Measurements from ENCODE around the gene MYADM.
"Not testable (repeated sequence)": the region's sequence is repeated elsewhere in the genome, so short reads cannot be mapped to it uniquely, and the experiment has no call there.

Gene MYADM, protein sequence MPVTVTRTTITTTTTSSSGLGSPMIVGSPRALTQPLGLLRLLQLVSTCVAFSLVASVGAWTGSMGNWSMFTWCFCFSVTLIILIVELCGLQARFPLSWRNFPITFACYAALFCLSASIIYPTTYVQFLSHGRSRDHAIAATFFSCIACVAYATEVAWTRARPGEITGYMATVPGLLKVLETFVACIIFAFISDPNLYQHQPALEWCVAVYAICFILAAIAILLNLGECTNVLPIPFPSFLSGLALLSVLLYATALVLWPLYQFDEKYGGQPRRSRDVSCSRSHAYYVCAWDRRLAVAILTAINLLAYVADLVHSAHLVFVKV

GRCh38 chr19:53867225-53868090 lies at the start of gene MYADM:
Gene MYADM, plus strand, starts transcription at chr19:53867883. Its CDS starts 5,647 bp downstream, at chr19:53873530.
- no peak for DNase-seq

DNA sequence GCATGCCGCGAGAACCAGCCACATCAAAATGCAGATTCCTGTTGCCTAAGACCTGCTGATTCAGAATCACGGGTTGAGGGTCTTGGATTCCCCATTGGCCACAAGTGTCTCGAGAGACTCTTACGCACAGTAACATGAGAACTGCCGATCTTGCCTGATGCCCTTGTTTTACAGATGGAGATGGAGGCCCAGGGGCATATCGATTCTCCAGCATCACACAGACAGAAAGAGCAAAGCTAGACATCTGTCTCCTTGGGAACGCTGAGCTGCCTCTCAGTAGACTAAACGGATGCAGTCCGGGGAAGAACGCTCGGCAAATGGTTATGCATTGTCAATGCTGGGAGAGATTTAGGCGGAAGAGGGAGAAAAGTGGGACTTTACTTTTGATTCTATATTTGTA lies 48.9 kb upstream of the MYADM start:
- no peak for DNase-seq

DNA sequence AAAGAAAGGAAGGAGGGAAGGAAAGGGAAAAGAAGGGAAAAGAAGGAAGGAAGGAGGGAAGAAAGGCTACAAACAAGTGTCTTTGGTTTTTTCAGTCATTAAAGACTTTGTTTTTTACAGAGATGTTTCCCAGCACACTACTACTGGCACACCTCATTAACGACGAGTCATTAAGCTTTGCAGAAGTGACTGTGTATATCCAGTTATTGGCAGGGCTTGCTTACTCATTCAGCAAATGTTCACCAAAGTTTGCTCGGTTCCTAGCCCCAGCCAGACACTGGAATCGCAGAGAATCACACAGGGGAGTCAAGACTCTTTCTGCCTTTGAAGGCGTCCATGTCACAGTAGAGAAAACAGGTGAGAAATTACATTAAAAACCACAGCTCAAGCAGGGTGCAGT lies 47.8 kb upstream of the MYADM start:
- no peak for DNase-seq

GRCh38 chr19:53823380-53824120 lies 44.1 kb upstream of the MYADM start:
- DNase-seq = no peak

GRCh38 chr19:53824134-53824611 lies 43.5 kb upstream of the MYADM start, which contains the start of gene NLRP12:
Gene NLRP12, minus strand, starts transcription at chr19:53824314. Its CDS starts 140 bp downstream, at chr19:53824174.
- DNase-seq = no peak

- no peak for DNase-seq
These were observed 40.8 kb upstream of the MYADM start for GRCh38 chr19:53826876-53827275.

DNA sequence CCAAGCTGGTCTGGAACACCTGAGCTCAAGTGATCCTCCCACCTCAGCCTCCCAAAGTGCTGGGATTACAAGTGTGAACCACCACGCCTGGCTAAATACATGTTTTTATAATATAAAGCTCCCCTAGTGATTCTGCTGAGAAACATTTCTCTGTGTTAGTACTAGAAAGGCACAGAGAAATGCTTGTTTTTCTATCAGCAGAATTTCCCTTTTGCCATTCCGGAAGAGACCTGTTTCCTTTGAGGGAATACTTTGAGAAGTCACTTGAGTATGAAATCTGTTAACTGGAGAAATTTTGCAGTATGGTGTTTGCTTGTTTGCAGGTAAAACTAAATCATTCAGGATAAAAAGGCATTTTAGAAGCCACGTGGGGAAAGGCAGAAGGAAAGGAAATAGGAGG lies 39.2 kb upstream of the MYADM start:
- no peak for DNase-seq

- not testable (repeated sequence) for DNase-seq
These were observed 34.8 kb upstream of the MYADM start for GRCh38 chr19:53832861-53833260.

DNA sequence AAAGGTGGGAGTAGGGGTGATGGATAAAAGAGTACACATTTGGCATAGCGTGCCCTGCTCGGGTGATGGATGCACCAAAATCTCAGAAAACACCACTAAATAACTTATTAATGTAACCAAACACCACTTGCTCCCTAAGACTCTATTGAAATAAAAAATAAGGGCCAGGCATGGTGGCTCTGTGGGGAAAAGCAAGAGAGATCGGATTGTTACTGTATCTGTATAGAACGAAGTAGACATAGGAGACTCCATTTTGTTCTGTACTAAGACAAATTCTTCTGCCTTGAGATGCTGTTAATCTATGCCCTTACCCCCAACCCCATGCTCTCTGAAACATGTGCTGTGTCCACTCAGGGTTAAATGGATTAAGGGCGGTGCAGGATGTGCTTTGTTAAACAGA lies 29.2 kb upstream of the MYADM start:
- not testable (repeated sequence) for DNase-seq

GRCh38 chr19:53840241-53840640 lies 27.4 kb upstream of the MYADM start:
- DNase-seq = not testable (repeated sequence)

DNA sequence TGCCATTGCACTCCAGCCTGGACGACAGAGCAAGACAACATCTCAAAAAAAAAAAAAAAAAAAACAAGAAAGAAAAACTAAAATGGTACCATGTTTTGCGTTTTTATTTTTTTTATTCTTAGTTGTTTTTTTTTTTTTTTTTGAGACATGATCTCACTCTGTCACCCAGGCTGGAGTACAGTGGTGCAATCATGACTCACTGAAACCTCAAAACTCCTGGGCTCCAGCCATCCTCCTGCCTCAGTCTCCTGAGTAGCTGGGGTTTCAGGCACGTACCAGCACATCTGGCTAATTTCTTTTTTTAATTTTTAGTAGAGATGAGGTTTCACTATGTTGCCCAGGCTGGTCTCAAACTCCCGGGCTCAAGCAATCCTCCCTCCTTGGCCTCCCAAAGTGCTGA lies 26.8 kb upstream of the MYADM start:
- DNase-seq = not testable (repeated sequence)

GRCh38 chr19:53844849-53845246 lies 22.8 kb upstream of the MYADM start:
- no peak for DNase-seq

GRCh38 chr19:53847555-53847954 lies 20.1 kb upstream of the MYADM start:
- DNase-seq = no peak

DNA sequence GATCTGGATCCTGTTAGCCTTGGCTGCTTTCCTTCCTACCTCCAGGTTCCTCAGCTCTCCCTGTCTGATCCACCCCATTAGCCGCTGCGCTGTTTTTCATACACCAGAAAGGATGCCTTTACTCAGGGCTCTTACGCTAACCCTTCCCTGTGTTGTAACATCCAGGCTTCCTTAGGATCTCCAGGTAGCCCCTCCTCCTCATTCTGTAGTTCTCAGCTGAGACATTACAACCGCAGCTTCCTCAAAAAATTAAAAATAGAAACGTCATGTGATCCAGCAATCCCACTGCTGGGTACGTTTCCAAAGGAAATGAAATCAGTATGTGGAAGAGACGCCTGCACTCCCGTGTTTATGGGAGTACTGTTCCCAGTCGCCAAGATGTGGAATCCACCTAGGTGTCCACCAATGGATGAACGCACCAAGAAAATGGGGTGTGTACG lies 18.4 kb upstream of the MYADM start:
- DNase-seq = no peak

DNA sequence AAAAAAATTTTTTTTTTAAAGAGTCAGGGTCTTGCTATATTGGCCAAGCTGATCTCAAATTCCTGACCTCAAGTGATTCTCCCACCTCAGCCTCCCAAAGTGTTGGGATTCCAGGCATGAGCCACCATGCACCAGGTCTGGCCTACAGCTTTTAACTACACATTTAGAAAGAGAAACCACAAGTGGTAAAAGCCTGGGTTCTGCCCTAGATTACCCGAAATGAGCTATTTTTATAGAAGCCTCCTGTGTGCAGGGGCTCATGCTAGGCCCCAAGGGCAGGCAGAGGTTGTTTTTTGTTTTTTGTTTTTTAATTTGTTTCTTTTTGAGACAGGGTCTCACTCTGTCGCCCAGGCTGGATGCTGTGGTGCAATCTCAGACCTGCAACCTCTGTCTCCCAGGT lies 14.0 kb upstream of the MYADM start:
- DNase-seq = no peak

- DNase-seq = no peak
These were observed 3.3 kb upstream of the MYADM start for GRCh38 chr19:53864308-53864836.

DNA sequence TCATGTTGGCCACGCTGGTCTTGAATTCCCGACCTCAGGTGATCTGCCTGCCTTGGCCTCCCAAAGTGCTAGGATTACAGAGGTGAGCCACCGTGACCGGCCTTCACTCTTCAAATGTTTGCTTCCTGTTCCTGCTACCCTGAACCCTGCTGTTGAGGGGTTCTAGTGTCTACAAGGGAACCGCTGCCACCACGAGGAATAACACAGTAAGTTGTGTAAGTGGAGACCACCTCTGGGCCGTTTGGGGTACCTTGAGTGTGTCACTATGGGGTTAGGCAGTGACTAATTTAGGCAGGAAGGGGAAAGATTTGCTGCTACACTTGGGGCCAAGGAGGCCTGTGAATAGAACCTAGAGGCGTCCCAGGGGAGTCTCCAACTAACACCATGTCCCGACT lies 2.2 kb upstream of the MYADM start:
- DNase-seq = no peak

GRCh38 chr19:53865918-53866864 lies 1.5 kb upstream of the MYADM start:
- DNase-seq = no peak

- no peak for DNase-seq
These were observed 838 bp upstream of the MYADM start for GRCh38 chr19:53866865-53867224.

- no peak for DNase-seq
These were observed 608 bp downstream of the MYADM start for GRCh38 chr19:53868091-53868891.

Measured in NCI-H1417 treated with DMSO at 0.1 percent for 48 hours (cell line).